HK-2 (cell line): ENCODE data around the gene PTP4A1.
A peak's percentile ranks its signal among the peaks of the same experiment; 100 is the strongest.

Experiments used
- DNase-seq: peaks from one replicate; pipeline ENCODE4 v3.0.0-alpha.2; 2018; ENCODE audit not compliant: unreplicated experiment

PTP4A1 gene

GRCh38 chr6:63556369-63556768, 15.9 kb upstream of the PTP4A1 start:
- DNase-seq = no peak

DNA sequence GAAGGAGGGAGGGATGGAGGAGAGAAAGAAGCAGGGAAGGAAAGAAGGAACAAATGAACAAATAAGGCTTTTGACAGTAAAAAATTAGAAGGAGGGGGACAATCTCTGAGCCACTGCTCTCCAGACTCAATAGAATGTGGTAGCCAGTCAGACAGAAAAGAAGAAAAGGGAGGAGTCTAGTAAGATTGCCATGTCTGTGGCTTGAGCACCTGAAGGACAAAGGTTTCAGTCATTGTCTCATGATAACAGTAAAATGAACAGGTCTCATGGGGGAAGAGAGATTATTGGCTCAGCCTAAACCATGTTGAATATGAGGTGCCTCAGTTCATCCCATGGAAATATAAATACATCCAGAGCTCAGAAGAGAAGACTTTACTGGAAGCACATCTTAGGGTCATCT, 14.0 kb upstream of the PTP4A1 start:
- no peak for DNase-seq

DNA sequence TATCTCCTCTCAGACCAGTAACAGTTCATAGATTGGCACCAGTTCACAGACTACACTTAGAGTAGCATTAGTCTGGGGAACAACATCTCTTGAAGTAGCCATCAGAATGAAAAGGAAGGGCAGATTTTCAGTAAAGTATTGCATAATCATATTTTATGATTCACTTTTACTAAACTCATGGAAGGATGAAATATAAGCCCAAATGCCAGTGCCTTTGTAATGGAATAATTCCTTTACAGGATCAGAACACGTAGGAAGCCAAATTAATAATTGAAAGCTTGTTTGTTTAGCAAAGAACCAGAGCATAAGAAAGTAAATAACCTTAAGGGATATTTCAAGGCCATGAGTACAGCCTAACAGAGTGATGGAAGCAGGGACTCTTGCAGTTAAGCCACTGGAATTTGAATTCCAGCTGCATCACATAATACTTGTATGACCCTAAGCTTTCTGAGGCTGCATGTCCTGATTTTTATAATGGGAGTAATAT, 11.4 kb upstream of the PTP4A1 start:
- DNase-seq = no peak

GRCh38 chr6:63561288-63561687, 11.0 kb upstream of the PTP4A1 start:
- DNase-seq = no peak

DNA sequence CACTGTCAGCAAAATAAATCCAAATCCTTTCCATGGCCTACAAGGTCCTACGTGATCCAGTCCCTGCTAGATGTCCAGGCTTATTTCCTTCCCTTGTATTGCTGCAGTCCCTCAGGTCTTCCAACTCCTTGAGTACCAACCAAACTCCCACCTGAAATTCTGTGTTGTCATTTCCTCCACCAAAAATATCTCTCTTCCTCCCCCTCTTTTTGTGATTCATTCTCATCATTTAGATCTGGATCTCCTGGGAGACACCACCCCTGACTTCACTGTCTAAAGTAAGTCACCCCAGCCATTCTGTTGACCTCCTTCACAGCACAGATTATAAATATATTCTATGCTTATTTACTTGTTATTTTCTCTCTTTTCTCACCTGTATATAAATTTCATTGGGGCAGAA, 9.0 kb upstream of the PTP4A1 start:
- no peak for DNase-seq

GRCh38 chr6:63565058-63565726, 7.1 kb upstream of the PTP4A1 start:
- no peak for DNase-seq

DNA sequence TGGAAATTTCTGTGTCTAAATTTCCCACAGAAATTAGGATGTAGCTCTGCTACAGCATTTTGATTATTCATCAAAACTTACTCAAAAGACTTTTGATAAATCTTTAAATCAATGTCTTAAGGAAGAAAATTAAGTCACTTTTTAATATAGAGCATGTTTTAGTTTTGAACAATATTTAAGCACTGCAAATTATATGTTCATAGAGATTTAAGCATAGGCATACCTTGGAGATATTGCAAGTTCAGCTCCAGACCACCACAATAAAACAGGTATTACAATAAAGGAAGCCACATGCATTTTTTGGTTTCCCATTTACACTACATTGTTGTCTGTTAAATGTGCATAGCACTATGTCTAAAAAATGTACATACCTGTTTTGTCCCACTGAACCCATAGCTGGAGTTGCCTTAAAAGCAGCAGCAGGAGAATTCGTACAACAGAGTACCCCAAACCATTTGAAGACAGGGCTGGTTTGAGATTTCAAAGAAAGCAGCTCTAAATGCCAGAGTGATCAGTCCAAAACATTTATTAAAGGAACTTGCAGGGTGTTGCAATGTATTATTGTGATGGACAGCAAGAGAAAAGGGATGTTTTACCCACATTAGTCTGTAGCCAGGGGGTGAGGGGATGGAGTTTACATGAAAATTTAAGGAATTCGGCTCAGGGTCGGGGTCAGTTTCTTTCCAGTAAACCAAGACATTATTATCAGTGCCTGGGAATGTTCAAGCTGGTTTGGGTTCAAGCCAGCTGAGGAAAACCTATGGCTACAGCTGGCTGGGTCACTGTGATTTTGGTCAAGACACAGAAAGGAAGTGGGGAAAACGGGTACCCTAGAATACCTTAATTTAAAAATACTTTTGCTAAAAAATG, 6.3 kb upstream of the PTP4A1 start:
- no peak for DNase-seq

GRCh38 chr6:63567966-63568365, 4.3 kb upstream of the PTP4A1 start:
- no peak for DNase-seq

DNA sequence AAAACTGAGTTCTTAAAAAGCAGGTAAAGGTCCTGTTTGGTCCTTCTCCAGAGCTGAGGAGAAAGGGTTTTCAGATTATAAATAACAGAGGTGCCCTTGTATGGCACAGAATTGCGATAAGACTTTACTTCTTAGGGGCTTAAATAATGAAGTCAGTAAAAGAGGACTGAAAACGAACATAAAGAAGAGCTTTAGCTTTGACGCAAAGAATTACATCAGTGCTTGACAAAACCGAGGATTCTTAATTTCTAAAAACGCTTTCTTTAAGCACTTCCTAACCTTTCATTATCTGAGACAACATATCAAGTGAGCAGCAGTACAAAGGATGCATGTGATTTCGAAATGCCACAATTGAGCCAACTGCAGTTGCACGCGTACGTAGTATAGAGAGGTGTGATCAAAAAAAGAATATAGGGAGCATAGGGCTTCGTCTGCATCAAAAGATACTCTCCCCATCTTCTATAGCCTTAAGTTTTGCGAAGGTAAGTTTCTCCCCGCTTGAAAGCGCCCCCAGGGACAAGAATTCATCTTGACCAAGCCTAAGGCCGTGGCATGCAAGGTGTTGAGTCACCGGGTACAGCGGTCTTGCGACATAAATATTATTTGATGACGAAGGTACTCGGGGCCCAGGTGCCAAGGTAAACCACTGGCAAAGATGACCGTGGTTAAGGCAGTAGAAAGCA, 778 bp upstream of the PTP4A1 start:
- DNase-seq = peak; percentile 66

GRCh38 chr6:63572747-63573075, 431 bp downstream of the PTP4A1 start:
- no peak for DNase-seq

DNA sequence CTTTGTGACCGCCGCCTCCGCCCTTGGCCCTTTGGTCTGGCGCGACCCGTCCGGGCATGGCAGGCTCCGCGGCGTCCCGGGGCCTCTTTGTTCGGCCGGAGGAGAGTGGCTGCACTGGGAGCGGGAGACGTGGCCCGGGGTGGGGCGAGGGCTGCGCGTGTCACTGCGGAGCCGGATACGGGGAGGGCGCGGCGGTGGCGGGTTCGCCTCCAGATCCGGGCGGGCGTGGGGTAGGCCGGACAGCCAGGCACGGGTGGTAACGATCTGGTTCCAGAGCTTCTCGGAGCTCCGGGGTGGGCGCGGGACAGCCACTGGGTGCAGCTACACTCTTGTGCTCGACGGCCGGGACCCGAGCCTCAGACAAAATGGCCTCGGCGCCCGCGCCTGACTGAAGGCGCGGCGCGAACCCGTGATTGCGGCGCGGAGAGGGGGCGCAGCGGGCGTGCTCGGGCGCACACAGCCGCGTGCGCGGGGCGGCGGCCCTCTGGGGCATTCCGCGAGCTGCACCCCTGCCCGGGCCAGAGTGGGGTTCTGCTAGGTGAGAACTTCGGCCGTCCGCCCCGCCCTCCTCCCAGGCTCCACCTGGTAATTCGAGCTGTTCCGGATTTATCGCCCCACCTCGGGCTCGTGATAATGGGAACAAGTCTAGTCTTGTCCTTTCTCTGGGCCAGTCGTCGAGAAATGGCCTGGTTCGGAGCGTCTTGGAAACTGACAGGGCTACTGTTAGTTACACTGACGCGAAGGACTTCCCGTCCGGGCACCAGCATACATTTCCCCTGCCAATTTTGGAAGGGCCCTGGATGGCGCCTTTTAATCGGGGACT, 1.0 kb downstream of the PTP4A1 start:
- DNase-seq = peak; percentile 78

- peak; percentile 48 for DNase-seq
Observed at GRCh38 chr6:63573899-63574553, 1.7 kb downstream of the PTP4A1 start.

DNA sequence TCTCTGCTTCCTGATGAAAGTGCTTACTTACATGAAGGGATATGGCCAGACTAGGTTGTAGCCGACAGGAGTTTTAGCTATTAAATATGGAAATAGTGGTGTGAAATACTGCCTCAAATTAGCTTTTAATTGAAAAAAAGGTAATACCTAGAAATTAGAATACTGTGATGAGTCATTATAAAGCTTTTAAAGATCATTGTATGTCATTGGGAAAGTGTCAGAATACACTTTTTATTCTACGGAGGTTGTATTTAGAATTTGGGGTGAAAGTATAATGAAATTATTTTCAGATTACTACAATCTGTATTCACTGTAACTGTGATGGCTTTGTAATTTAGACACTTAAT, 2.2 kb downstream of the PTP4A1 start:
- DNase-seq = no peak

DNA sequence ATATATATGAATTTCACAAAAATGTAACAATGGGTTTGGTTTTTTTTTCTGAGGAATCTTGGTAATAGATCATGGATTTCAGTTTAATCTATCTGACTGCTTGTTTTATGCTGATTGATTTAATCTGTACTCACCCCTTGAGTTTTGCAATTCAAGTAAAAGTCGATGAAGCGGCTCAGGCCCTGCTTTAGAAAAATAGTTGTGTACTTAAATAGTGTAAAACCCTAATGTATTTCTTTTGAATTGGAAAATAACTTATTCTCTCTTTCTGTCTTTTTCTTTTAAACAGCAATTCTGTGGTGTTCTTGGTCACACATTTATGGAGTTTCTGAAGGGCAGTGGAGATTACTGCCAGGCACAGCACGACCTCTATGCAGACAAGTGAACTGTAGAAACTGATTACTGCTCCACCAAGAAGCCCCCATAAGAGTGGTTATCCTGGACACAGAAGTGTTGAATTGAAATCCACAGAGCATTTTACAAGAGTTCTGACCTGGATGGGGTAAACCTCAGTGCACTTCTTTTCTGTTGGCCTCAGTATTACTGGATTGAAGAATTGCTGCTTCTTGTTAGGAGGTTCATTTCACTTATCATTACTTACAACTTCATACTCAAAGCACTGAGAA, 4.0 kb downstream of the PTP4A1 start:
- no peak for DNase-seq

GRCh38 chr6:63576985-63577712, 4.9 kb downstream of the PTP4A1 start:
- DNase-seq = no peak

DNA sequence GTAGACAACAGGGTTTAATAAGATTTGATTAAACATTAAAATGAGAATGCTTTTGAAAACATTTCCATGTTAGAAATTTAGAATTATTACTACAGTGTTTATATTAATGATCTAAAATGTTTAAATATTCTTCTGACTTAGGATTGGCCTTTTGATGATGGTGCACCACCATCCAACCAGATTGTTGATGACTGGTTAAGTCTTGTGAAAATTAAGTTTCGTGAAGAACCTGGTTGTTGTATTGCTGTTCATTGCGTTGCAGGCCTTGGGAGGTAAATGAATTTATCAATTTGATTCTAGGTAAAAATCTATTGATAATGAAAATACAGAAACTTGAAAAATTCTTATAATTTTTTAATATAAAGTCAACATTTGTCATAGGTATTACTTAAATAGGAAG, 6.5 kb downstream of the PTP4A1 start:
- no peak for DNase-seq

DNA sequence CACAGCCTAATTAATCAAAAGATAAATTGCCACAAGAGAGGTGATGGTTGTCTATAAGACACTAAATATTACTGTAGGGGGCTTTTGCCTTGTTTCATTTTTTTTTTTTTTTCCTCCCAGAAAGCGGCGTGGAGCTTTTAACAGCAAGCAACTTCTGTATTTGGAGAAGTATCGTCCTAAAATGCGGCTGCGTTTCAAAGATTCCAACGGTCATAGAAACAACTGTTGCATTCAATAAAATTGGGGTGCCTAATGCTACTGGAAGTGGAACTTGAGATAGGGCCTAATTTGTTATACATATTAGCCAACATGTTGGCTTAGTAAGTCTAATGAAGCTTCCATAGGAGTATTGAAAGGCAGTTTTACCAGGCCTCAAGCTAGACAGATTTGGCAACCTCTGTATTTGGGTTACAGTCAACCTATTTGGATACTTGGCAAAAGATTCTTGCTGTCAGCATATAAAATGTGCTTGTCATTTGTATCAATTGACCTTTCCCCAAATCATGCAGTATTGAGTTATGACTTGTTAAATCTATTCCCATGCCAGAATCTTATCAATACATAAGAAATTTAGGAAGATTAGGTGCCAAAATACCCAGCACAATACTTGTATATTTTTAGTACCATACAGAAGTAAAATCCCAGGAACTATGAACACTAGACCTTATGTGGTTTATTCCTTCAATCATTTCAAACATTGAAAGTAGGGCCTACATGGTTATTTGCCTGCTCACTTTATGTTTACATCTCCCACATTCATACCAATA, 7.8 kb downstream of the PTP4A1 start:
- DNase-seq = no peak

GRCh38 chr6:63580704-63580961, 8.4 kb downstream of the PTP4A1 start:
- no peak for DNase-seq

GRCh38 chr6:63581355-63582013, 9.2 kb downstream of the PTP4A1 start:
- DNase-seq = no peak
